IPS DF 19.7 (cell line): Measurements from ENCODE around the gene HOXC13.

Experiments
- DNase-seq: peaks from one replicate; pipeline ENCODE4 v3.0.0-alpha.2; 2013; ENCODE audit warnings: low read depth, low spot score

HOXC13 gene

GRCh38 chr12:53939141-53940108, 794 bp downstream of the HOXC13 start:
- DNase-seq, result no peak

GRCh38 chr12:53940443-53941014, 1.9 kb downstream of the HOXC13 start:
- DNase-seq, result no peak

GRCh38 chr12:53941187-53941586, 2.6 kb downstream of the HOXC13 start:
- no peak for DNase-seq

- DNase-seq, result no peak
Observed at GRCh38 chr12:53941750-53942149, 3.1 kb downstream of the HOXC13 start.

- DNase-seq, result no peak
Observed at GRCh38 chr12:53942467-53942997, 3.9 kb downstream of the HOXC13 start.

GRCh38 chr12:53944209-53944608, 5.6 kb downstream of the HOXC13 start:
- DNase-seq, result no peak

- DNase-seq, result no peak
Observed at GRCh38 chr12:53944907-53945847, 6.5 kb downstream of the HOXC13 start.

- DNase-seq, result no peak
Observed at GRCh38 chr12:53947743-53948142, 9.1 kb downstream of the HOXC13 start.

GRCh38 chr12:53948650-53949593, 10.3 kb downstream of the HOXC13 start:
- no peak for DNase-seq

GRCh38 chr12:53949631-53950436, 11.2 kb downstream of the HOXC13 start:
- DNase-seq, result no peak

- DNase-seq, result no peak
Observed at GRCh38 chr12:53950437-53950773, 11.8 kb downstream of the HOXC13 start.

GRCh38 chr12:53950789-53951576, 12.4 kb downstream of the HOXC13 start:
- no peak for DNase-seq

- no peak for DNase-seq
Observed at GRCh38 chr12:53951577-53952334, 13.1 kb downstream of the HOXC13 start.

GRCh38 chr12:53952335-53952694, 13.7 kb downstream of the HOXC13 start:
- no peak for DNase-seq

- no peak for DNase-seq
Observed at GRCh38 chr12:53952871-53953734, 14.5 kb downstream of the HOXC13 start.

- DNase-seq, result no peak
Observed at GRCh38 chr12:53953831-53954693, 15.4 kb downstream of the HOXC13 start.

- no peak for DNase-seq
Observed at GRCh38 chr12:53954694-53955035, 16.0 kb downstream of the HOXC13 start, which contains the start of gene HOXC12. Gene HOXC12, plus strand, starts transcription at chr12:53954903. Its CDS starts 27 bp downstream, at chr12:53954930.
